ENCODE results near the gene PGS1. TPM values are rescaled to one million over a fixed set of nuclear protein-coding genes. Genes with fewer than 3 reads are reported as not detected.
A peak's percentile ranks its signal among the peaks of the same experiment; 100 is the strongest.

Gene PGS1
- total and polyA plus RNA-seq, 2 of the 8 experiments (the other 6 are each of a cell fraction or from before 2014, with no cell fraction given) = 46.7 to 60.0 TPM

DNA sequence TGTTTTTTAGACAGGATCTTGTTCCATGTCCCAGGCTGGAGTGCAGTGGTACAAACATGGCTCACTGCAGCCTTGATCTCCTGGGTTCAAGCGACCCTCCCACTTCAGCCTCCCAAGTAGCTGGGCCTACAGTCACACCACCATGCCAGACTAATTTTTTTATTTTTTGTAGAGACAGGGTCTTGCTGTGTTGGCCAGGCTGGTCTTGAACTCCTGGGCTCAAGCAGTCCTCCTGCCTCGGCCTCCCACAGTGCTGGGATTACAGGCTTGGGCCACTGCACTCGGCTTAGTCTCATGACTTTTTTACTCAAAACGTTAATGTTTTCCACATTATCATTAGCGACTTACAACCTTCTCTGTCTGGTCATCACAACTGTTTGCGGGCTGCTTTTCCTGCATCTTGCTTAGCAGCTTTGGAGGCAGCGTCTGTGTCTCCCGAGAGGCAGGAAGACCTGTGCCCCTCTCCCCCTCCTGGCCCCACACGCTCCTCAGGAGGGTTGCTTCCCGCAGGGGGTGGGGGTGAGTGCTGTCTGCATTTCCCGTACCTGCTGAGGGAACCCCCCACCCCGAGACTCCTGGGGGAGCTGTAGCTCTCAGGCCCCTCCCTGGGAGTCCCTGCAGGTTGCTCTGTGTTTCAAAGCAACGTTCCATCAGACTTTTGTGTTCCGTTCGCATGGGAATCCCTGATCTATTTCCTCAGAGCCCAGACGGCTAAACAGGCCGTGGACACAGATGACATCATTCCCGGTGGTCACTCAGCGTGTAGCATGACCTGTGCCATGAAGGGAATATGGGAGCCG is 52.6 kb downstream of the PGS1 start:
- no peak overlapping the region for H3K14ac ChIP-seq (ENCODE audit: insufficient read length)
- 0 out of 2 replicates have a peak overlapping the region, but pooled peaks have one; percentile 39 for H2BK12ac ChIP-seq (ENCODE audit: low read depth, low read length)
- no peak overlapping the region for H2BK120ac ChIP-seq (replicated peaks; ENCODE audit: low read depth, low read length)
- 71% methylated on average over 20 of the region's 20 CpGs; no CpG with 5 or more reads in 1 of the 2 experiments for WGBS, 2 experiments (ENCODE audit: extremely low coverage in 1 of 2, insufficient coverage in 1 of 2, insufficient read length in 1 of 2, insufficient replicate concordance in 2 of 2, low coverage in 1 of 2, low lambda C conversion rate in 2 of 2, missing lambda C conversion rate in 1 of 2)
- peaks cover 0 to 7% (median 3%) of the 10 kb centered on the region in 4 experiments; a peak in 3 of 8 replicates for H3K36me3 ChIP-seq (ENCODE audit: control insufficient read depth in 2 of 4, insufficient read depth in 4 of 4, low read length in 3 of 4)
- no peaks in the 10 kb centered on the region for H3K27me3 ChIP-seq (replicated peaks in 1 of 4; ENCODE audit: control insufficient read depth in 3 of 4, extremely low read depth in 1 of 4, insufficient read depth in 3 of 4, low read length in 3 of 4)
- no peak overlapping the region for H3K18ac ChIP-seq (ENCODE audit: extremely low read depth, low read length)
- H4K91ac ChIP-seq (replicated peaks; ENCODE audit: insufficient read length, low read length) = no peak overlapping the region
- H2BK5ac ChIP-seq (ENCODE audit: low read depth, low read length) = peak overlapping the region; percentile 52; the same call in 1 of the 2 replicates
- peak overlapping the region in 1 of 2 experiments; percentile 6; a peak in 1 of 4 replicates for H3K4me2 ChIP-seq (ENCODE audit: insufficient read depth in 1 of 2, low read depth in 2 of 2, low read length in 2 of 2)
- no peak overlapping the region for H2BK15ac ChIP-seq (ENCODE audit: low read length)
- H3K27ac ChIP-seq (ENCODE audit: low read depth, low read length) = no peak overlapping the region
- H3K4ac ChIP-seq (replicated peaks; ENCODE audit: insufficient read length, low read depth, low read length) = no peak overlapping the region
- H3K56ac ChIP-seq (replicated peaks; ENCODE audit: insufficient read length, low read depth, low read length) = no peak overlapping the region
- H3K4me1 ChIP-seq (replicated peaks in 1 of 4; ENCODE audit: control insufficient read depth in 3 of 4, insufficient read depth in 4 of 4, low read length in 3 of 4) = peaks cover 0 to 33% (median 20%) of the 10 kb centered on the region in 4 experiments; a peak in 6 of 7 replicates
- no peak overlapping the region for H3K4me3 ChIP-seq (ENCODE audit: extremely low read depth in 1 of 4, insufficient read depth in 2 of 4, low read depth in 3 of 4, low read length in 4 of 4)
- no peak overlapping the region; the same call in none of the 2 replicates for H4K8ac ChIP-seq (ENCODE audit: extremely low read depth, insufficient read depth, low read length)
- TF ChIP-seq JUND (IDR thresholded peaks at IDR 0.05; ENCODE audit: low read length) = peak; percentile 43; the same call in 1 of the 2 replicates
- TF ChIP-seq BCL11A (IDR thresholded peaks at IDR 0.05; ENCODE audit: low read depth in 2 of 2, low read length in 2 of 2) = no peak
- no peak for TF ChIP-seq NRF1 (IDR thresholded peaks at IDR 0.05; ENCODE audit: low read depth, low read length)
- no peak for TF ChIP-seq ZNF274 (IDR thresholded peaks at IDR 0.05; ENCODE audit: borderline replicate concordance, extremely low read depth, low read length)
- TF ChIP-seq CREB1 (IDR thresholded peaks at IDR 0.05) = no peak
- peak; percentile 54; the same call in 1 of the 2 replicates for TF ChIP-seq KDM1A (IDR thresholded peaks at IDR 0.05; ENCODE audit: borderline replicate concordance, low read length)
- DNase-seq (ENCODE audit: low read depth in 1 of 2, low spot score in 2 of 2) (no peak), FAIRE-seq (no peak)
- H3K9me3 ChIP-seq (ENCODE audit: insufficient read depth in 2 of 2, low read depth in 1 of 2, low read length in 1 of 2) = no peaks in the 10 kb centered on the region
- no peak overlapping the region for H3K23ac ChIP-seq (ENCODE audit: insufficient read length)
- H2BK20ac ChIP-seq (ENCODE audit: low read length) = 0 out of 2 replicates have a peak overlapping the region, but pooled peaks have one; percentile 34
- no peak overlapping the region for H3K9ac ChIP-seq (replicated peaks in 1 of 4; ENCODE audit: extremely low read depth in 1 of 4, low read depth in 3 of 4, low read length in 3 of 4)
- no peaks in the 10 kb centered on the region for H3K79me1 ChIP-seq (ENCODE audit: low read depth, low read length)
- ChIA-PET CTCF (ENCODE audit: partially characterized antibody) (interaction anchor here (0.6 to 2.2 kb wide), 4 partner anchors 8 to 789 kb away, joined by 3 to 14 read pairs (median 4); no protein-coding TSS in a partner anchor), POLR2A (ENCODE audit: partially characterized antibody) (interaction anchor here (0.6 to 1.1 kb wide), 3 partner anchors 42 to 70 kb away, joined by 3 to 4 read pairs (median 3); no protein-coding TSS in a partner anchor)
- H2AFZ ChIP-seq (ENCODE audit: low read length) = no peak overlapping the region
- no peak overlapping the region for H4K5ac ChIP-seq (ENCODE audit: insufficient read length, low read depth, low read length)
- no peaks in the 10 kb centered on the region for H3K23me2 ChIP-seq (ENCODE audit: low read depth, low read length)
- no peak overlapping the region for H2AK5ac ChIP-seq (ENCODE audit: low read depth, low read length)
- peaks cover 0 to 2% of the 10 kb centered on the region in 2 experiments for H4K20me1 ChIP-seq (replicated peaks in 1 of 2; ENCODE audit: control insufficient read depth in 1 of 2, insufficient read depth in 2 of 2, low read length in 2 of 2)
- no peaks in the 10 kb centered on the region for H3K79me2 ChIP-seq (ENCODE audit: control insufficient read depth in 1 of 2, insufficient read depth in 2 of 2, low read length in 2 of 2)
